Esophagus muscularis mucosa (tissue), 4 donors: ENCODE measurements around the gene MTNR1A. TPM values are rescaled to one million over a fixed set of nuclear protein-coding genes. Genes with fewer than 3 reads are reported as not detected.

Experiments
- DNase-seq: peaks from one replicate; pipeline ENCODE4 v3.0.0-alpha.2; 2017; ENCODE audit errors: extremely low spot score
- H3K27ac ChIP-seq, 4 donors: fragments of 200-600 bp; sonication (generic); replicated peaks in 1 of 4; 1 replicate in 3 of 4; 2 replicates in 1 of 4; pipeline ENCODE4 v1.5.1; 2016 to 2019; ENCODE audit warnings: mild to moderate bottlenecking in 1 of 4
- H3K27me3 ChIP-seq, 4 donors: fragments of 200-600 bp; sonication (generic); one replicate each; pipeline versions ENCODE4 v1.5.1 to v1.6.0; 2016 to 2019
- H3K36me3 ChIP-seq, 4 donors: fragments of 200-600 bp; sonication (generic); one replicate each; pipeline ENCODE4 v1.5.1; 2016 to 2019
- H3K4me1 ChIP-seq, 4 donors: fragments of 200-600 bp; sonication (generic); one replicate each; pipeline ENCODE4 v1.5.1; 2016 to 2019
- H3K4me3 ChIP-seq, 4 donors: fragments of 200-600 bp; sonication (generic); 1 replicate in 2 of 4; 2 replicates in 2 of 4; pipeline ENCODE4 v1.5.1; 2016 to 2019; ENCODE audit warnings: mild to moderate bottlenecking in 4 of 4, moderate library complexity in 1 of 4
- H3K9me3 ChIP-seq, 4 donors: fragments of 200-600 bp; sonication (generic); 1 replicate in 3 of 4; 2 replicates in 1 of 4; pipeline ENCODE4 v1.5.1; 2016 to 2019
- CTCF ChIP-seq, 3 experiments: fragments of 200-600 bp in 2 of 3; fragments of 450-650 bp in 1 of 3; sonication (generic) in 2 of 3; IDR thresholded peaks; one replicate each; pipeline ENCODE4 v1.5.1; 2017 to 2019; ENCODE audit warnings: antibody characterized with exemption in 3 of 3, mild to moderate bottlenecking in 2 of 3, moderate library complexity in 1 of 3
- EP300 ChIP-seq: sonication (generic); formaldehyde crosslinking; IDR thresholded peaks from one replicate; pipeline ENCODE4 v1.6.1; 2017; ENCODE audit warnings: antibody characterized with exemption
- POLR2A ChIP-seq: fragments of 450-650 bp; IDR thresholded peaks from one replicate; pipeline ENCODE4 v1.6.1; 2017; ENCODE audit warnings: antibody characterized with exemption, moderate library complexity, mild to moderate bottlenecking, low read depth
- POLR2AphosphoS5 ChIP-seq, 2 donors: sonication (generic); formaldehyde crosslinking; IDR thresholded peaks; one replicate each; pipeline ENCODE4 v1.6.1; 2017; ENCODE audit warnings: antibody characterized with exemption in 2 of 2
- WGBS: methylation state at CpG from one replicate; pipeline ENCODE4 v1.1.5; 2018; 5-methylcytosine and 5-hydroxymethylcytosine counted together
- intact Hi-C: fragments of 100-400 bp; cut with DNase I; formaldehyde crosslinking; loops from one replicate; pipeline ENCODE4 v1.15.1; 2023
- total RNA-seq, 4 donors: library from RNA; depleted of rRNA; stranded (reverse); fragments of >200 nt; gene quantifications; one replicate each; pipeline versions ENCODE4 v1.1.0 to v1.2.1, GENCODE V29; 2016

The MTNR1A gene
- total RNA-seq, 4 donors from 2014 or later: not detected

- peak; percentile 74 for DNase-seq
- intact Hi-C loops: no loop called here
- TF ChIP-seq CTCF (IDR thresholded peaks at IDR 0.05): no peak
- TF ChIP-seq POLR2AphosphoS5 (IDR thresholded peaks at IDR 0.05): no peak
- no peak for TF ChIP-seq EP300
- TF ChIP-seq POLR2A: no peak
- H3K27ac ChIP-seq: no peak overlapping the region
- no peaks in the 10 kb centered on the region for H3K27me3 ChIP-seq
- no peak overlapping the region for H3K4me3 ChIP-seq
- WGBS: 89% methylated on average over 6 of the region's 7 CpGs
- peaks cover 50 to 100% (median 82%) of the 10 kb centered on the region in 4 donors for H3K36me3 ChIP-seq
- no peaks in the 10 kb centered on the region for H3K4me1 ChIP-seq
- H3K9me3 ChIP-seq: no peaks in the 10 kb centered on the region
These were observed 43.3 kb upstream of the MTNR1A start for GRCh38 chr4:186598686-186599085.

- WGBS: 92% methylated on average over 23 of the region's 23 CpGs
- Histone ChIP-seq H3K4me3 (no peak overlapping the region), H3K9me3 (no peaks in the 10 kb centered on the region), H3K27ac (no peak overlapping the region), H3K4me1 (no peaks in the 10 kb centered on the region), H3K27me3 (no peaks in the 10 kb centered on the region), H3K36me3 (peaks cover 51 to 96% (median 81%) of the 10 kb centered on the region in 4 donors)
- no peak for TF ChIP-seq CTCF (IDR thresholded peaks at IDR 0.05)
- TF ChIP-seq EP300: no peak
- no peak for TF ChIP-seq POLR2A
- no peak for TF ChIP-seq POLR2AphosphoS5 (IDR thresholded peaks at IDR 0.05)
- peak; percentile 70 for DNase-seq
- intact Hi-C loops: no loop called here
These were observed 41.6 kb upstream of the MTNR1A start for GRCh38 chr4:186596850-186597390.

DNA sequence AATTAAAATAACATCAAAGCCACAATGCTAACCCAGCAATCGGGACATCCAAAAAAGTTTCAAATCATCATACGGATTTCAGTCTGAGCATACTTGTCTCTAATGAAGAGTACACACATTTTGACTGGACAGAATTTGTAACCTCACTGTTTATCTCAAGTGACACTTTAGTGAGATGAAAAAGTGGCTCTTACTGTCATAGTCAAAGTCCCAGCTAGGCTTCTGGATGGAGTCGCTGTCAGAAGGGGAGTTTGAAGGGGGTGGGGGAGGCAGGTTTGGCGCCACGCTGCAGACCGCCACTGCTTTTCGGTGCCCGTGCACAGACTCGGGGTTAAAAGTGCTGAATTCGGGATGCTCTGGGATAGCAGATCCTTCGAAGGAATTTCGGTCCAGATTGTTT is 41.0 kb upstream of the MTNR1A start:
- no peak for TF ChIP-seq CTCF (IDR thresholded peaks at IDR 0.05)
- TF ChIP-seq POLR2AphosphoS5 (IDR thresholded peaks at IDR 0.05): no peak
- WGBS: 85% methylated on average over 12 of the region's 12 CpGs

GRCh38 chr4:186593587-186593973 is 38.2 kb upstream of the MTNR1A start:
- no peak overlapping the region for H3K27ac ChIP-seq
- H3K4me3 ChIP-seq: no peak overlapping the region
- H3K36me3 ChIP-seq: peaks cover 41 to 81% (median 60%) of the 10 kb centered on the region in 4 donors
- intact Hi-C loops: no loop called here
- H3K4me1 ChIP-seq: no peaks in the 10 kb centered on the region
- no peak for TF ChIP-seq POLR2A
- no peak for TF ChIP-seq EP300
- no peak for TF ChIP-seq POLR2AphosphoS5 (IDR thresholded peaks at IDR 0.05)
- TF ChIP-seq CTCF (IDR thresholded peaks at IDR 0.05): no peak
- WGBS: 93% methylated on average over 7 of the region's 7 CpGs
- H3K27me3 ChIP-seq: no peaks in the 10 kb centered on the region
- peak; percentile 1 for DNase-seq
- H3K9me3 ChIP-seq: no peaks in the 10 kb centered on the region

More for the DNA sequence above, 41.0 kb upstream of the MTNR1A start:
- Histone ChIP-seq H3K4me1 (no peaks in the 10 kb centered on the region), H3K36me3 (peaks cover 51 to 91% (median 79%) of the 10 kb centered on the region in 4 donors), H3K9me3 (no peaks in the 10 kb centered on the region), H3K27ac (no peak overlapping the region), H3K27me3 (no peaks in the 10 kb centered on the region), H3K4me3 (no peak overlapping the region)
- DNase-seq: peak; percentile 42
- intact Hi-C loops: no loop called here
